ENCODE results near the gene HES5.

Gene HES5

DNA sequence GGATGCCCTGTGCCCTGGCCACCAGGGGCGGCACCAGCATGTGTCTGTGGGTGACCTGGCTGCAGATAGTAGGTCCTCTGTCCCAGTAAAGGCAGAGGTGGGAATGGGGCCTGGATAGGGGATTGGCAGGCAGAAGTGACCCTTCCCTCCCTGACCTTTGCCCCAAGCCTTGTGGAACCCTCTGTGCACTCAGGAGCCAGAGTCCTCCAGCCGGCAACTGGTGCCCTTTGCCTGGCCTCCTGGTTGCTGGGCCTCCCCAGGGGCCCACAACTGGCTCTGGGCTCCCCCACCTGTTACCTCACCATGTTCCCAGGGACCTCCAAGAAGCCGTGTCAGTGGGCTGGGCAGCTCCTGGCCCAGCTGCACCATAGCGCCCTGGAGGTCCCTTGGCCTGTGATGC is 44.0 kb downstream of the HES5 start:
- DNase-seq (ENCODE audit: extremely low spot score) = no peak
- POLR2A ChIA-PET = no interaction called here
- CTCF ChIA-PET = no interaction called here
- TF ChIP-seq HDGF (IDR thresholded peaks at IDR 0.05; ENCODE audit: borderline replicate concordance) = no peak
- TF ChIP-seq NFRKB (IDR thresholded peaks at IDR 0.05) = no peak
- no peak for TF ChIP-seq FOXM1 (IDR thresholded peaks at IDR 0.05; ENCODE audit: borderline replicate concordance)
- no peak for TF ChIP-seq SUZ12 (IDR thresholded peaks at IDR 0.05)
- TF ChIP-seq ZNF384 (IDR thresholded peaks at IDR 0.05) = no peak
- no peak for TF ChIP-seq LEF1 (IDR thresholded peaks at IDR 0.05; ENCODE audit: borderline replicate concordance)
- TF ChIP-seq L3MBTL2 (conservative IDR thresholded peaks at IDR 0.05) = no peak

DNA sequence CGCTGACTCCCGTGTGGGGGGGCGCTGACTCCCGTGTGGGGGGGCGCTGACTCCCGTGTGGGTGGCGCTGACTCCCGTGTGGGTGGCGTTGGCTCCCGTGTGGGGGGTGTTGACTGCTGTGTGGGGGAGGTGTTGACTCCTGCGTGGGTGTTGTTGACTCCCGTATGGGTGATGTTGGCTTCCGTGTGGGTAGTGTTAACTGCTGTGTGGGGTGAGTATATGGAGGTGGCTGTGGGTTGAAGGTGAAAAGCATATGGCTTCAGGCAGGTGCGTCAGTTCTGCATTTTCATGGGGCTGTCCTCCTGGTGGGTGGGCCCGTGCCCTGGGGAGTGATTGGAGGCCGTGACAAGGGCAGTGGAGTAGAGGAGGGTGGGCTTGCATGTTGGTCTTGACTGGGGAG is 46.1 kb downstream of the HES5 start:
- DNase-seq (ENCODE audit: extremely low spot score) = no peak

DNA sequence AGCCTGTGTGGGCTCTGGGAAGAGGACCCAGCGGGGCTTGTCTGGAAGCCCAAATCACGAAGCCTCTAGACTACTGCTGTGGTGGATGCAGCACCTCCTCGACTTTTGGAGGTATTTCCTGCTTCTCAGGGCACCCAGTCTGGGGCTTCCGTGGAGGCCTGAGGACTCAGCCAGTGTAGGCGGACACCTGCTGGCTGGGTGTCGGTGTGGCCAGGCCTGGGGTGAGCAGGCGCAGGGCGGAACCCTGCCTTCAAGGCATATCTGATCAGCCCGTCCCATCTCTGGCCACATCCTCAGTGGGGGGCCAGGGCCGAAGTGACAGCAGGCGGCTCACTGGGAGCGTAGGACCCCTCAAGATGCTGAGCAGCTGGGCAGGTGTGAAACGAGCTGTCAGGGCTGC is 47.0 kb downstream of the HES5 start:
- CTCF ChIA-PET = no interaction called here
- POLR2A ChIA-PET = no interaction called here
- DNase-seq (ENCODE audit: extremely low spot score) = no peak
- TF ChIP-seq SP1 (IDR thresholded peaks at IDR 0.05) (no peak), CTBP1 (IDR thresholded peaks at IDR 0.05; ENCODE audit: borderline replicate concordance) (no peak), NFRKB (IDR thresholded peaks at IDR 0.05) (no peak), FOXK2 (IDR thresholded peaks at IDR 0.05) (no peak), ARNT (IDR thresholded peaks at IDR 0.05) (no peak), HDGF (IDR thresholded peaks at IDR 0.05; ENCODE audit: borderline replicate concordance) (no peak), FOXM1 (IDR thresholded peaks at IDR 0.05; ENCODE audit: borderline replicate concordance) (no peak), ZNF384 (IDR thresholded peaks at IDR 0.05) (no peak), LEF1 (IDR thresholded peaks at IDR 0.05; ENCODE audit: borderline replicate concordance) (no peak), BHLHE40 (IDR thresholded peaks at IDR 0.05; ENCODE audit: borderline replicate concordance) (no peak), SUZ12 (IDR thresholded peaks at IDR 0.05) (no peak), ELF4 (IDR thresholded peaks at IDR 0.05) (no peak)

More for the DNA sequence above, 46.1 kb downstream of the HES5 start:
- POLR2A ChIA-PET = no interaction called here
- TF ChIP-seq NFRKB (IDR thresholded peaks at IDR 0.05) (no peak), FOXM1 (IDR thresholded peaks at IDR 0.05; ENCODE audit: borderline replicate concordance) (no peak), HDGF (IDR thresholded peaks at IDR 0.05; ENCODE audit: borderline replicate concordance) (no peak), TARDBP (IDR thresholded peaks at IDR 0.05) (no peak), SP1 (IDR thresholded peaks at IDR 0.05) (no peak), ZNF384 (IDR thresholded peaks at IDR 0.05) (no peak), CTBP1 (IDR thresholded peaks at IDR 0.05; ENCODE audit: borderline replicate concordance) (no peak), ARNT (IDR thresholded peaks at IDR 0.05) (no peak), BHLHE40 (IDR thresholded peaks at IDR 0.05; ENCODE audit: borderline replicate concordance) (no peak), LEF1 (IDR thresholded peaks at IDR 0.05; ENCODE audit: borderline replicate concordance) (no peak), FOXK2 (IDR thresholded peaks at IDR 0.05) (no peak), SUZ12 (IDR thresholded peaks at IDR 0.05) (no peak)
- CTCF ChIA-PET = no interaction called here

- TF ChIP-seq L3MBTL2 (conservative IDR thresholded peaks at IDR 0.05) = no peak
- no peak for TF ChIP-seq ELF4 (IDR thresholded peaks at IDR 0.05)
- TF ChIP-seq FOXK2 (IDR thresholded peaks at IDR 0.05) = no peak
- no peak for TF ChIP-seq CTBP1 (IDR thresholded peaks at IDR 0.05; ENCODE audit: borderline replicate concordance)
- TF ChIP-seq HDGF (IDR thresholded peaks at IDR 0.05; ENCODE audit: borderline replicate concordance) = no peak
- no peak for TF ChIP-seq FOXM1 (IDR thresholded peaks at IDR 0.05; ENCODE audit: borderline replicate concordance)
- TF ChIP-seq SUZ12 (IDR thresholded peaks at IDR 0.05) = no peak
- TF ChIP-seq ARNT (IDR thresholded peaks at IDR 0.05) = no peak
- TF ChIP-seq SP1 (IDR thresholded peaks at IDR 0.05) = no peak
- no peak for TF ChIP-seq BHLHE40 (IDR thresholded peaks at IDR 0.05; ENCODE audit: borderline replicate concordance)
- no peak for TF ChIP-seq NFRKB (IDR thresholded peaks at IDR 0.05)
- TF ChIP-seq, protein P1, sequence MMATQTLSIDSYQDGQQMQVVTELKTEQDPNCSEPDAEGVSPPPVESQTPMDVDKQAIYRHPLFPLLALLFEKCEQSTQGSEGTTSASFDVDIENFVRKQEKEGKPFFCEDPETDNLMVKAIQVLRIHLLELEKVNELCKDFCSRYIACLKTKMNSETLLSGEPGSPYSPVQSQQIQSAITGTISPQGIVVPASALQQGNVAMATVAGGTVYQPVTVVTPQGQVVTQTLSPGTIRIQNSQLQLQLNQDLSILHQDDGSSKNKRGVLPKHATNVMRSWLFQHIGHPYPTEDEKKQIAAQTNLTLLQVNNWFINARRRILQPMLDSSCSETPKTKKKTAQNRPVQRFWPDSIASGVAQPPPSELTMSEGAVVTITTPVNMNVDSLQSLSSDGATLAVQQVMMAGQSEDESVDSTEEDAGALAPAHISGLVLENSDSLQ (IDR thresholded peaks at IDR 0.05) = no peak
- no peak for TF ChIP-seq LEF1 (IDR thresholded peaks at IDR 0.05; ENCODE audit: borderline replicate concordance)
- no peak for TF ChIP-seq FOXA1 (IDR thresholded peaks at IDR 0.05)
- TF ChIP-seq ZNF384 (IDR thresholded peaks at IDR 0.05) = no peak
- DNase-seq (ENCODE audit: extremely low spot score) = no peak
- ChIA-PET POLR2A (no interaction called here), CTCF (no interaction called here)
Observed at GRCh38 chr1:2482588-2482987, 47.5 kb downstream of the HES5 start.

DNA sequence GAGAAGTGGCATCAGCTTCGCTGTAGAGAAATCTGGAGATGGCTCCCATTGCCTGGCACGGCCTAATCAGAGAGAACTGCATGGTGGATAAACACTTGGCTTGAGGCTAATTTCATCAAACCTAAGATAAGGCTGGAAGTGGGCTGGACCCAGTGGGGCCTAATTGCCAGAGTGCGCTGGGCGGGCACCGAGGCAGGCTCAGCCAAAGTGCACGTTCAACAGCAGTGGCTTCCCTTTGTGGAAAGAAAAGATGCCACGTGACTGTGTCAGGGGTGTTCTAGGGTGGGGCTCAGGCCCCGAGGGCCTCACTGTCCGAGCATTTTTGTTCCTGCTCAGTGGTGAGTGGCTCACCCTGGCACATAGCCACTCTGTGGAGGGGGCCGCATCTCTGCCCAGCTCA is 48.2 kb downstream of the HES5 start:
- ChIA-PET CTCF (no interaction called here), POLR2A (no interaction called here)
- no peak for DNase-seq (ENCODE audit: extremely low spot score)
- TF ChIP-seq ZNF384 (IDR thresholded peaks at IDR 0.05) = no peak
- no peak for TF ChIP-seq NFRKB (IDR thresholded peaks at IDR 0.05)
- no peak for TF ChIP-seq TARDBP (IDR thresholded peaks at IDR 0.05)
- no peak for TF ChIP-seq SUZ12 (IDR thresholded peaks at IDR 0.05)
- TF ChIP-seq, protein P1 (IDR thresholded peaks at IDR 0.05) = no peak
- no peak for TF ChIP-seq LEF1 (IDR thresholded peaks at IDR 0.05; ENCODE audit: borderline replicate concordance)
- TF ChIP-seq SP1 (IDR thresholded peaks at IDR 0.05) = no peak
- no peak for TF ChIP-seq FOXA1 (IDR thresholded peaks at IDR 0.05)

DNA sequence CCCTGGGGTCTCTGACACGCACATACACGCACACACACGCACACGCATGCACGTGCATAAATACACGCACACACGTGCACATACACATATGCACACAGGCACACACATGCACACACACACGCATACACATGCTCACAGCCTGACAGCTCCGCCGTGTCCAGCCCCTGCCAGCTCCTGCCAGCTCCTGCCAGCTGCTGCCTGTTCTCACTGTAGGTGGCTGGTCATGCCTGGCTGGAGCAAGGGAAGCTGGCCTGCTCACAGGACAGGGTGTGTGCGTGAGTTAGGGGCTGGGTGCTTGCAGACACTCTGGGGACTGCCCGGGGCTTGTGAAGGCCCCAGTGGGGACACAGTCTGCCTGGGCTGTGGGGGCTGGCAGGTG is 49.1 kb downstream of the HES5 start:
- POLR2A ChIA-PET = interaction anchor here (1.2 to 1.5 kb wide), 2 partner anchors 11 to 17 kb away, joined by 3 read pairs; no protein-coding TSS in a partner anchor
- no peak for DNase-seq (ENCODE audit: extremely low spot score)
- CTCF ChIA-PET = no interaction called here
- TF ChIP-seq FOXA1 (IDR thresholded peaks at IDR 0.05) (no peak), BHLHE40 (IDR thresholded peaks at IDR 0.05; ENCODE audit: borderline replicate concordance) (no peak), SUZ12 (IDR thresholded peaks at IDR 0.05) (no peak), ARNT (IDR thresholded peaks at IDR 0.05) (no peak), FOXM1 (IDR thresholded peaks at IDR 0.05; ENCODE audit: borderline replicate concordance) (no peak)

GRCh38 chr1:2480236-2480985 is 49.7 kb downstream of the HES5 start:
- no peak for DNase-seq (ENCODE audit: extremely low spot score)
- no peak for TF ChIP-seq LEF1 (IDR thresholded peaks at IDR 0.05; ENCODE audit: borderline replicate concordance)
- no peak for TF ChIP-seq BHLHE40 (IDR thresholded peaks at IDR 0.05; ENCODE audit: borderline replicate concordance)
- no peak for TF ChIP-seq FOXK2 (IDR thresholded peaks at IDR 0.05)
- no peak for TF ChIP-seq CTBP1 (IDR thresholded peaks at IDR 0.05; ENCODE audit: borderline replicate concordance)
- no peak for TF ChIP-seq HDGF (IDR thresholded peaks at IDR 0.05; ENCODE audit: borderline replicate concordance)
- TF ChIP-seq L3MBTL2 (conservative IDR thresholded peaks at IDR 0.05) = no peak
- no peak for TF ChIP-seq FOXM1 (IDR thresholded peaks at IDR 0.05; ENCODE audit: borderline replicate concordance)
- no peak for TF ChIP-seq NFRKB (IDR thresholded peaks at IDR 0.05)
- no peak for TF ChIP-seq ARNT (IDR thresholded peaks at IDR 0.05)
- TF ChIP-seq SUZ12 (IDR thresholded peaks at IDR 0.05) = no peak
- no peak for TF ChIP-seq ZNF384 (IDR thresholded peaks at IDR 0.05)
- TF ChIP-seq, protein P1 (IDR thresholded peaks at IDR 0.05) = no peak
- no peak for TF ChIP-seq TARDBP (IDR thresholded peaks at IDR 0.05)
- TF ChIP-seq ELF4 (IDR thresholded peaks at IDR 0.05) = no peak
- TF ChIP-seq FOXA1 (IDR thresholded peaks at IDR 0.05) = no peak
- ChIA-PET CTCF (no interaction called here), POLR2A (interaction anchor here (0.5 to 1.5 kb wide), 3 partner anchors 10 to 115 kb away, joined by 3 read pairs; no protein-coding TSS in a partner anchor)
